HL-60 (cell line): ENCODE data around the gene AK4.

Experiments used
- DNase-seq, 2 experiments: peaks; one replicate each; pipeline ENCODE4 v3.0.0-alpha.2; 2010 to 2020; ENCODE audit warnings: low read depth in 1 of 2, low spot score in 1 of 2
- H3K27ac ChIP-seq: fragments of 250-450 bp; sonication (Bioruptor Pico); replicated peaks from 2 replicates; pipeline ENCODE4 v1.5.1; 2020; ENCODE audit warnings: mild to moderate bottlenecking, moderate library complexity
- H3K27me3 ChIP-seq: fragments of 250-450 bp; sonication (Bioruptor Pico); 2 replicates; pipeline ENCODE4 v1.5.1; 2021; ENCODE audit warnings: mild to moderate bottlenecking, moderate library complexity; ENCODE audit not compliant: insufficient read depth, poor library complexity, severe bottlenecking
- H3K4me3 ChIP-seq: replicated peaks from 2 replicates; pipeline ENCODE4 v1.5.1; 2011; ENCODE audit warnings: mild to moderate bottlenecking, control low read depth, low read length; ENCODE audit not compliant: insufficient read depth
- GABPA ChIP-seq: IDR thresholded peaks from 2 replicates; pipeline ENCODE4 v1.6.1; 2012; ENCODE audit warnings: low read depth
- POLR2AphosphoS5 ChIP-seq: IDR thresholded peaks from 2 replicates; pipeline ENCODE4 v1.6.1; 2012; ENCODE audit warnings: low read depth
- SPI1 ChIP-seq: IDR thresholded peaks from 2 replicates; pipeline ENCODE4 v1.6.1; 2012; ENCODE audit warnings: low read depth, mild to moderate bottlenecking, borderline replicate concordance
- TF ChIP-seq, protein P1 (sequence below): IDR thresholded peaks from one replicate; pipeline ENCODE4 v1.5.1; 2011; ENCODE audit warnings: low read length, control low read depth, inconsistent platforms; ENCODE audit not compliant: insufficient read depth
- TF ChIP-seq, protein P2 (sequence below): IDR thresholded peaks from 2 replicates; pipeline ENCODE4 v1.6.1; 2012; ENCODE audit warnings: low read depth; ENCODE audit not compliant: insufficient replicate concordance

AK4 gene

DNA sequence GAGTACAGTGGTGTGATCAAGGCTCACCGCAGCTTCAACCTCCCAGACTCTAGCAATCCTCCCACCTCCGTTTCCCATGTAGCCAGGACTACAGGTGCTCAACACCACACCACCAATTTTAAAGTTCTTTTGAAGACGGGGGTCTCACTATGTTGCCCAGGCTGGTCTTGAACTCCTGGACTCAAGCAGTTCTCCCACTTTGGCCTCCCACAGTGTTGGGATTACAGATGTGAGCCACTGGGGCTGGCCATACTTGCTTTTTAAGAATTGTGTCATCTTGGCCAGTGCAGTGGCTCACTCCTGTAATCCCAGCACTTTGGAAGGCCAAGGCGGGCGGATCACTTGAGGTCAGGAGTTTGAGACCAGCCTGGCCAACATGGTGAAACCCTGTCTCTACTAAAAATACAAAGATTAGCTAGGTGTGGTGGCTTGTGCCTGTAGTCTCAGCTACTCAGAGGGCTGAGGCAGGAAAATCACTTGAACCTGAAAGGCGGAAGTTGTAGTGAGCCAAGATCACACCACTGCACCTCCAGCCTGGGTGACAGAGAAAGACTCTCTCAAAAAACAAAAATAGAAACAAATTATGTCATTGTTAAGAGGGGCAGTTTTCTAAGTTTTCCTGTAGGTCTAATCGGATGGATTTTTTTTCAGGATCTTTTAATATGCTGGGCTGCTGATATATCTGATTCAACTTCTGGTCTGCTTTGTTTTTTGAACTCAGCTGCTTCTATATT, 18.7 kb downstream of the AK4 start:
- TF ChIP-seq, protein P1, sequence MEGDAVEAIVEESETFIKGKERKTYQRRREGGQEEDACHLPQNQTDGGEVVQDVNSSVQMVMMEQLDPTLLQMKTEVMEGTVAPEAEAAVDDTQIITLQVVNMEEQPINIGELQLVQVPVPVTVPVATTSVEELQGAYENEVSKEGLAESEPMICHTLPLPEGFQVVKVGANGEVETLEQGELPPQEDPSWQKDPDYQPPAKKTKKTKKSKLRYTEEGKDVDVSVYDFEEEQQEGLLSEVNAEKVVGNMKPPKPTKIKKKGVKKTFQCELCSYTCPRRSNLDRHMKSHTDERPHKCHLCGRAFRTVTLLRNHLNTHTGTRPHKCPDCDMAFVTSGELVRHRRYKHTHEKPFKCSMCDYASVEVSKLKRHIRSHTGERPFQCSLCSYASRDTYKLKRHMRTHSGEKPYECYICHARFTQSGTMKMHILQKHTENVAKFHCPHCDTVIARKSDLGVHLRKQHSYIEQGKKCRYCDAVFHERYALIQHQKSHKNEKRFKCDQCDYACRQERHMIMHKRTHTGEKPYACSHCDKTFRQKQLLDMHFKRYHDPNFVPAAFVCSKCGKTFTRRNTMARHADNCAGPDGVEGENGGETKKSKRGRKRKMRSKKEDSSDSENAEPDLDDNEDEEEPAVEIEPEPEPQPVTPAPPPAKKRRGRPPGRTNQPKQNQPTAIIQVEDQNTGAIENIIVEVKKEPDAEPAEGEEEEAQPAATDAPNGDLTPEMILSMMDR: no peak
- TF ChIP-seq SPI1 (no peak), POLR2AphosphoS5 (no peak), GABPA (no peak)
- TF ChIP-seq, protein P2, sequence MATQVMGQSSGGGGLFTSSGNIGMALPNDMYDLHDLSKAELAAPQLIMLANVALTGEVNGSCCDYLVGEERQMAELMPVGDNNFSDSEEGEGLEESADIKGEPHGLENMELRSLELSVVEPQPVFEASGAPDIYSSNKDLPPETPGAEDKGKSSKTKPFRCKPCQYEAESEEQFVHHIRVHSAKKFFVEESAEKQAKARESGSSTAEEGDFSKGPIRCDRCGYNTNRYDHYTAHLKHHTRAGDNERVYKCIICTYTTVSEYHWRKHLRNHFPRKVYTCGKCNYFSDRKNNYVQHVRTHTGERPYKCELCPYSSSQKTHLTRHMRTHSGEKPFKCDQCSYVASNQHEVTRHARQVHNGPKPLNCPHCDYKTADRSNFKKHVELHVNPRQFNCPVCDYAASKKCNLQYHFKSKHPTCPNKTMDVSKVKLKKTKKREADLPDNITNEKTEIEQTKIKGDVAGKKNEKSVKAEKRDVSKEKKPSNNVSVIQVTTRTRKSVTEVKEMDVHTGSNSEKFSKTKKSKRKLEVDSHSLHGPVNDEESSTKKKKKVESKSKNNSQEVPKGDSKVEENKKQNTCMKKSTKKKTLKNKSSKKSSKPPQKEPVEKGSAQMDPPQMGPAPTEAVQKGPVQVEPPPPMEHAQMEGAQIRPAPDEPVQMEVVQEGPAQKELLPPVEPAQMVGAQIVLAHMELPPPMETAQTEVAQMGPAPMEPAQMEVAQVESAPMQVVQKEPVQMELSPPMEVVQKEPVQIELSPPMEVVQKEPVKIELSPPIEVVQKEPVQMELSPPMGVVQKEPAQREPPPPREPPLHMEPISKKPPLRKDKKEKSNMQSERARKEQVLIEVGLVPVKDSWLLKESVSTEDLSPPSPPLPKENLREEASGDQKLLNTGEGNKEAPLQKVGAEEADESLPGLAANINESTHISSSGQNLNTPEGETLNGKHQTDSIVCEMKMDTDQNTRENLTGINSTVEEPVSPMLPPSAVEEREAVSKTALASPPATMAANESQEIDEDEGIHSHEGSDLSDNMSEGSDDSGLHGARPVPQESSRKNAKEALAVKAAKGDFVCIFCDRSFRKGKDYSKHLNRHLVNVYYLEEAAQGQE: no peak
- no peak overlapping the region for H3K4me3 ChIP-seq
- H3K27ac ChIP-seq: peak overlapping the region; percentile 61
- DNase-seq: peak in 1 of 2 experiments; percentile 71
- H3K27me3 ChIP-seq: no peaks in the 10 kb centered on the region

DNA sequence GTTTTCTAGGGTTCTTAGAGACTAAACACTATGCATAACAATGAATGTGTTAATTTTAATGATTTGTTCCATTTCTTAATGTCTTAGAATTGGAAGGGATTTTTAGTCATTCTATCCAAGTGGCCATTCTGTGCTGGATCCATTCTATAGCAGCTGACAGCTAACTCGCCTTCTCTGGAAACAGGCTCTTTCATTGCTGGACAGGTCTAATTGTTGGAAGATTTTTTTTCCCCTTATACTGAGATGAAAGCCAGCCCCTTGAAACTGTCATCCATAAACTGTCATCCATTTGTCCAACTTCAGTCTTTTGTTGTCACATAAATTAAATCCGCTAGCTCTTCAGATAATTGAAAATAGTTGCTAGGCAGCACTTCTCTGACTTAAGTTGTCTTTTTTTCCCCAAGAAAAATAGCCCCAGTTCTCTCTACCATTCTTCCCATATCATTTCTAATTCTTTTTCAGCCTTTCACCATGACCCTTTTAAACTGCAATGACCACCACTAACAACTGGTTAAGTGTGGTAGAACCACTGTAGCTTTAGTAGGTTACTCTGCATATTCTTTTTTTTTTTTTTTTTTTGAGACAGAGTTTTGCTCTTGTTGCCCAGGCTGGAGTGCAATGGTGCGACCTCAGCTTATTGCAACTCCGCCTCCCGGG, 19.7 kb downstream of the AK4 start:
- TF ChIP-seq, protein P2: no peak
- TF ChIP-seq SPI1 (no peak), GABPA (no peak), POLR2AphosphoS5 (no peak)
- TF ChIP-seq, protein P1: no peak
- DNase-seq: no peak
- Histone ChIP-seq H3K4me3 (no peak overlapping the region), H3K27ac (no peak overlapping the region; the same call in 1 of the 2 replicates), H3K27me3 (no peaks in the 10 kb centered on the region)

DNA sequence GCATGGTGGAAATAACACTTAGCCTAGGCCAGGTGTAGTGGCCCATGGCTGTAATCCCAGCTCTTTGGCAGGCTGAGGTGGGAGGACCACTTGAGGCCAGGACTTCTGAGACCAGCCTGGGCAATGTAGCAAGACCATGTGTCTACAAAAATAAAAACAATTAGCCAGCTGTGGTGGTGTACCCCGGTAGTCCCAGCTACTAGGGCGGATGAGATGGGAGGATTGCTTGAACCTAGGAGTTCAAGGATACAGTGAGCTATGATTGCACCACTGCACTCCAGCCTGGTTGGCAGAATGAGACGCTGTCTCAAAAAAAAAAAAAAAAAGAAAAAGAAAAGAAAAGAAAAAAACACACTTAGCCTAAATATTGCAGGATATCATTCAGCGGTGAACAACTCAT, 20.9 kb downstream of the AK4 start:
- Histone ChIP-seq H3K27me3 (no peaks in the 10 kb centered on the region), H3K4me3 (no peak overlapping the region), H3K27ac (no peak overlapping the region)
- no peak for DNase-seq
- no peak for TF ChIP-seq SPI1
- TF ChIP-seq, protein P2: no peak
- TF ChIP-seq, protein P1: no peak
- TF ChIP-seq GABPA: no peak
- TF ChIP-seq POLR2AphosphoS5: no peak
